ENCODE data around the gene C9orf50.

GRCh38 chr9:129606161-129607026 is 14.5 kb downstream of the C9orf50 start:
- TF ChIP-seq CTCF (IDR thresholded peaks at IDR 0.05) (no peak), POLR2A (IDR thresholded peaks at IDR 0.05) (no peak)
